ENCODE measurements around the gene SOX9.
"Not testable (repeated sequence)": the region's sequence is repeated elsewhere in the genome, so short reads cannot be mapped to it uniquely, and the experiment has no call there.

SOX9 gene

GRCh38 chr17:72110942-72111318 is 9.9 kb upstream of the SOX9 start:
- no peak overlapping the region for H3K27ac ChIP-seq (ENCODE audit: low read length)
- no peaks in the 10 kb centered on the region for H3K36me3 ChIP-seq (ENCODE audit: control insufficient read depth in 2 of 2, insufficient read depth in 2 of 2, low read length in 2 of 2)
- no peak overlapping the region for H3K4me3 ChIP-seq (ENCODE audit: low read length in 2 of 2)
- no peaks in the 10 kb centered on the region for H3K9me3 ChIP-seq (ENCODE audit: control insufficient read depth in 2 of 2, low read length in 2 of 2)
- H3K9ac ChIP-seq (ENCODE audit: low read length in 2 of 2): no peak overlapping the region
- H3K27me3 ChIP-seq (ENCODE audit: control insufficient read depth in 1 of 2, insufficient read depth in 2 of 2, low read length in 2 of 2): peaks cover 27 to 29% of the 10 kb centered on the region in 2 donors
- peaks cover 2% of the 10 kb centered on the region for H3K4me1 ChIP-seq (ENCODE audit: control insufficient read depth, insufficient read depth, low read length)

- peaks cover 2% of the 10 kb centered on the region for H3K4me1 ChIP-seq (ENCODE audit: control insufficient read depth, insufficient read depth, low read length)
- H3K9ac ChIP-seq (ENCODE audit: low read length in 2 of 2): no peak overlapping the region
- peaks cover 32 to 34% of the 10 kb centered on the region in 2 donors for H3K27me3 ChIP-seq (ENCODE audit: control insufficient read depth in 1 of 2, insufficient read depth in 2 of 2, low read length in 2 of 2)
Measured at GRCh38 chr17:72111336-72111923, 9.4 kb upstream of the SOX9 start.

GRCh38 chr17:72111926-72112325 is 8.9 kb upstream of the SOX9 start:
- not testable (repeated sequence) for H3K36me3 ChIP-seq (ENCODE audit: control insufficient read depth in 2 of 2, insufficient read depth in 2 of 2, low read length in 2 of 2); H3K4me1 ChIP-seq (ENCODE audit: control insufficient read depth, insufficient read depth, low read length); H3K9ac ChIP-seq (ENCODE audit: low read length in 2 of 2); H3K27ac ChIP-seq (ENCODE audit: low read length); H3K9me3 ChIP-seq (ENCODE audit: control insufficient read depth in 2 of 2, low read length in 2 of 2); H3K4me3 ChIP-seq (ENCODE audit: low read length in 2 of 2)
- peaks cover 37 to 39% of the 10 kb centered on the region in 2 donors for H3K27me3 ChIP-seq (ENCODE audit: control insufficient read depth in 1 of 2, insufficient read depth in 2 of 2, low read length in 2 of 2)

More at GRCh38 chr17:72111336-72111923, 9.4 kb upstream of the SOX9 start:
- Histone ChIP-seq H3K9me3 (ENCODE audit: control insufficient read depth in 2 of 2, low read length in 2 of 2) (no peaks in the 10 kb centered on the region), H3K36me3 (ENCODE audit: control insufficient read depth in 2 of 2, insufficient read depth in 2 of 2, low read length in 2 of 2) (no peaks in the 10 kb centered on the region), H3K4me3 (ENCODE audit: low read length in 2 of 2) (no peak overlapping the region), H3K27ac (ENCODE audit: low read length) (no peak overlapping the region)

GRCh38 chr17:72113751-72114150 is 7.1 kb upstream of the SOX9 start:
- H3K36me3 ChIP-seq (ENCODE audit: control insufficient read depth in 2 of 2, insufficient read depth in 2 of 2, low read length in 2 of 2): no peaks in the 10 kb centered on the region
- H3K4me3 ChIP-seq (ENCODE audit: low read length in 2 of 2): no peak overlapping the region
- H3K9ac ChIP-seq (ENCODE audit: low read length in 2 of 2): no peak overlapping the region
- H3K27ac ChIP-seq (ENCODE audit: low read length): no peak overlapping the region
- H3K4me1 ChIP-seq (ENCODE audit: control insufficient read depth, insufficient read depth, low read length): peaks cover 20% of the 10 kb centered on the region
- no peaks in the 10 kb centered on the region for H3K9me3 ChIP-seq (ENCODE audit: control insufficient read depth in 2 of 2, low read length in 2 of 2)
- peaks cover 51 to 57% of the 10 kb centered on the region in 2 donors for H3K27me3 ChIP-seq (ENCODE audit: control insufficient read depth in 1 of 2, insufficient read depth in 2 of 2, low read length in 2 of 2)

- Histone ChIP-seq H3K36me3 (ENCODE audit: control insufficient read depth in 2 of 2, insufficient read depth in 2 of 2, low read length in 2 of 2) (no peaks in the 10 kb centered on the region), H3K4me3 (ENCODE audit: low read length in 2 of 2) (no peak overlapping the region), H3K9me3 (ENCODE audit: control insufficient read depth in 2 of 2, low read length in 2 of 2) (no peaks in the 10 kb centered on the region), H3K4me1 (ENCODE audit: control insufficient read depth, insufficient read depth, low read length) (peaks cover 26% of the 10 kb centered on the region), H3K27me3 (ENCODE audit: control insufficient read depth in 1 of 2, insufficient read depth in 2 of 2, low read length in 2 of 2) (peaks cover 60 to 77% of the 10 kb centered on the region in 2 donors), H3K9ac (ENCODE audit: low read length in 2 of 2) (no peak overlapping the region), H3K27ac (ENCODE audit: low read length) (no peak overlapping the region)
Measured at GRCh38 chr17:72115781-72116525, 4.9 kb upstream of the SOX9 start.

- Histone ChIP-seq H3K27me3 (ENCODE audit: control insufficient read depth in 1 of 2, insufficient read depth in 2 of 2, low read length in 2 of 2) (peaks cover 63 to 78% of the 10 kb centered on the region in 2 donors), H3K4me1 (ENCODE audit: control insufficient read depth, insufficient read depth, low read length) (peaks cover 32% of the 10 kb centered on the region), H3K36me3 (ENCODE audit: control insufficient read depth in 2 of 2, insufficient read depth in 2 of 2, low read length in 2 of 2) (no peaks in the 10 kb centered on the region), H3K27ac (ENCODE audit: low read length) (no peak overlapping the region), H3K4me3 (ENCODE audit: low read length in 2 of 2) (peak overlapping the region; percentile 38 to 63), H3K9ac (ENCODE audit: low read length in 2 of 2) (no peak overlapping the region), H3K9me3 (ENCODE audit: control insufficient read depth in 2 of 2, low read length in 2 of 2) (no peaks in the 10 kb centered on the region)
Measured at GRCh38 chr17:72116661-72117521, 3.9 kb upstream of the SOX9 start.

- Histone ChIP-seq H3K4me1 (ENCODE audit: control insufficient read depth, insufficient read depth, low read length) (peaks cover 37% of the 10 kb centered on the region), H3K9me3 (ENCODE audit: control insufficient read depth in 2 of 2, low read length in 2 of 2) (no peaks in the 10 kb centered on the region), H3K4me3 (ENCODE audit: low read length in 2 of 2) (peak overlapping the region; percentile 38 to 63), H3K36me3 (ENCODE audit: control insufficient read depth in 2 of 2, insufficient read depth in 2 of 2, low read length in 2 of 2) (no peaks in the 10 kb centered on the region), H3K27me3 (ENCODE audit: control insufficient read depth in 1 of 2, insufficient read depth in 2 of 2, low read length in 2 of 2) (peaks cover 64 to 84% of the 10 kb centered on the region in 2 donors), H3K9ac (ENCODE audit: low read length in 2 of 2) (no peak overlapping the region), H3K27ac (ENCODE audit: low read length) (no peak overlapping the region)
Measured at GRCh38 chr17:72117535-72118334, 3.1 kb upstream of the SOX9 start.

- H3K4me1 ChIP-seq (ENCODE audit: control insufficient read depth, insufficient read depth, low read length): peaks cover 43% of the 10 kb centered on the region
- H3K4me3 ChIP-seq (ENCODE audit: low read length in 2 of 2): peak overlapping the region in 1 of 2 donors; percentile 63
- no peaks in the 10 kb centered on the region for H3K9me3 ChIP-seq (ENCODE audit: control insufficient read depth in 2 of 2, low read length in 2 of 2)
- no peak overlapping the region for H3K9ac ChIP-seq (ENCODE audit: low read length in 2 of 2)
- H3K27me3 ChIP-seq (ENCODE audit: control insufficient read depth in 1 of 2, insufficient read depth in 2 of 2, low read length in 2 of 2): peaks cover 72 to 88% of the 10 kb centered on the region in 2 donors
- no peak overlapping the region for H3K27ac ChIP-seq (ENCODE audit: low read length)
- H3K36me3 ChIP-seq (ENCODE audit: control insufficient read depth in 2 of 2, insufficient read depth in 2 of 2, low read length in 2 of 2): no peaks in the 10 kb centered on the region
Measured at GRCh38 chr17:72118335-72119076, 2.3 kb upstream of the SOX9 start.

GRCh38 chr17:72119077-72119872 is 1.5 kb upstream of the SOX9 start:
- no peak overlapping the region for H3K9ac ChIP-seq (ENCODE audit: low read length in 2 of 2)
- H3K9me3 ChIP-seq (ENCODE audit: control insufficient read depth in 2 of 2, low read length in 2 of 2): no peaks in the 10 kb centered on the region
- H3K27ac ChIP-seq (ENCODE audit: low read length): no peak overlapping the region
- H3K4me3 ChIP-seq (ENCODE audit: low read length in 2 of 2): peak overlapping the region in 1 of 2 donors; percentile 19
- H3K36me3 ChIP-seq (ENCODE audit: control insufficient read depth in 2 of 2, insufficient read depth in 2 of 2, low read length in 2 of 2): no peaks in the 10 kb centered on the region
- H3K27me3 ChIP-seq (ENCODE audit: control insufficient read depth in 1 of 2, insufficient read depth in 2 of 2, low read length in 2 of 2): peaks cover 72 to 94% of the 10 kb centered on the region in 2 donors
- H3K4me1 ChIP-seq (ENCODE audit: control insufficient read depth, insufficient read depth, low read length): peaks cover 43% of the 10 kb centered on the region
